GM10266 (cell line): ENCODE measurements around the gene NME8.
"Not testable (repeated sequence)": the region's sequence is repeated elsewhere in the genome, so short reads cannot be mapped to it uniquely, and the experiment has no call there.

Experiments used
- DNase-seq: peaks from one replicate; pipeline ENCODE4 v3.0.0; 2012; ENCODE audit errors: extremely low spot score
- TF ChIP-seq, protein P1 (sequence below): IDR thresholded peaks from 2 replicates; pipeline ENCODE4 v1.5.1; 2012; ENCODE audit warnings: mild to moderate bottlenecking, low read depth; ENCODE audit not compliant: control insufficient read depth, insufficient read depth; ENCODE audit errors: missing control alignments

NME8 gene

GRCh38 chr7:37848297-37848696, at the start of gene NME8:
Gene NME8, plus strand, starts transcription at chr7:37848597. Its CDS starts 1,670 bp downstream, at chr7:37850267.
- TF ChIP-seq, protein P1, sequence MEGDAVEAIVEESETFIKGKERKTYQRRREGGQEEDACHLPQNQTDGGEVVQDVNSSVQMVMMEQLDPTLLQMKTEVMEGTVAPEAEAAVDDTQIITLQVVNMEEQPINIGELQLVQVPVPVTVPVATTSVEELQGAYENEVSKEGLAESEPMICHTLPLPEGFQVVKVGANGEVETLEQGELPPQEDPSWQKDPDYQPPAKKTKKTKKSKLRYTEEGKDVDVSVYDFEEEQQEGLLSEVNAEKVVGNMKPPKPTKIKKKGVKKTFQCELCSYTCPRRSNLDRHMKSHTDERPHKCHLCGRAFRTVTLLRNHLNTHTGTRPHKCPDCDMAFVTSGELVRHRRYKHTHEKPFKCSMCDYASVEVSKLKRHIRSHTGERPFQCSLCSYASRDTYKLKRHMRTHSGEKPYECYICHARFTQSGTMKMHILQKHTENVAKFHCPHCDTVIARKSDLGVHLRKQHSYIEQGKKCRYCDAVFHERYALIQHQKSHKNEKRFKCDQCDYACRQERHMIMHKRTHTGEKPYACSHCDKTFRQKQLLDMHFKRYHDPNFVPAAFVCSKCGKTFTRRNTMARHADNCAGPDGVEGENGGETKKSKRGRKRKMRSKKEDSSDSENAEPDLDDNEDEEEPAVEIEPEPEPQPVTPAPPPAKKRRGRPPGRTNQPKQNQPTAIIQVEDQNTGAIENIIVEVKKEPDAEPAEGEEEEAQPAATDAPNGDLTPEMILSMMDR = no peak

GRCh38 chr7:37806152-37806551, 42.2 kb upstream of the NME8 start:
- no peak for DNase-seq

More at GRCh38 chr7:37848297-37848696, at the start of gene NME8:
- no peak for DNase-seq

DNA sequence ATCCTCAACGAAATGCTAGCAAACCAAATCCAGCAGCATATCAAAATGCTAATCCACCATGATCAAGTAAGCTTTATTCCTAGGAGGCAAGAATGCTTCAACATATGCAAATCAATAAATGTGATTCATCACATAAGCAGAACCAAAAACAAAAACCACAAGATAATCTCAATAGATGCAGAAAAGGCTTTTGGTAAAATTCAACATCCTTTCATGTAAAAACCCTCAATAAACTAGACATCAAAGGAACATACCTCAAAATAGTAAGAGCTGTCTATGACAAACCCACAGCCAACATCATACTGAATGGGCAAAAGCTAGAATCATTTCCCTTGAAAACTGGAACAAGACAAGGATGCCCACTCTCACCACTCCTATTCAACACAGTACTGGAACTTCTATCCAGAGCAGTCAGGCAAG, 36.2 kb upstream of the NME8 start:
- not testable (repeated sequence) for DNase-seq

More at GRCh38 chr7:37806152-37806551, 42.2 kb upstream of the NME8 start:
- TF ChIP-seq, protein P1 = no peak

- DNase-seq = peak; percentile 34
- TF ChIP-seq, protein P1 = no peak
Observed at GRCh38 chr7:37815671-37816371, 32.6 kb upstream of the NME8 start.

- TF ChIP-seq, protein P1 = no peak
- DNase-seq = no peak
Observed at GRCh38 chr7:37816922-37817590, 31.3 kb upstream of the NME8 start.

DNA sequence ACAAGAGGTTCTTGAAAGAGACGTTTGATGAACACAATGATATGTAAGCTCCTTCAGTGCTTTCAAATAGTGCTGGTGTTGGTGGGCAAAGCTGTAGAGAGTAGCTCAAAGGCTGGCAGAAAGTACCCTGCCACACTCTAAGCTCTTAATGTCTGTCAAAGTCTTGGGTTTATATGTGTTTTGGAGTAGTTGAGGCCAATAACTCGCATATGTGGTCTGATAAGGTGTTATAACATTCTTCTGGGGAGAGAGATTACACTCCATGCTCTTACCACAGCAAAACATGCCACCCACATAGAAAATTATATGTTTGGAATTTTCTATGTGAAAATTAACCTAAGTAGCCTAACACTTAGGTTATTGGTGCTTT, 30.8 kb upstream of the NME8 start:
- TF ChIP-seq, protein P1 = no peak
- no peak for DNase-seq

DNA sequence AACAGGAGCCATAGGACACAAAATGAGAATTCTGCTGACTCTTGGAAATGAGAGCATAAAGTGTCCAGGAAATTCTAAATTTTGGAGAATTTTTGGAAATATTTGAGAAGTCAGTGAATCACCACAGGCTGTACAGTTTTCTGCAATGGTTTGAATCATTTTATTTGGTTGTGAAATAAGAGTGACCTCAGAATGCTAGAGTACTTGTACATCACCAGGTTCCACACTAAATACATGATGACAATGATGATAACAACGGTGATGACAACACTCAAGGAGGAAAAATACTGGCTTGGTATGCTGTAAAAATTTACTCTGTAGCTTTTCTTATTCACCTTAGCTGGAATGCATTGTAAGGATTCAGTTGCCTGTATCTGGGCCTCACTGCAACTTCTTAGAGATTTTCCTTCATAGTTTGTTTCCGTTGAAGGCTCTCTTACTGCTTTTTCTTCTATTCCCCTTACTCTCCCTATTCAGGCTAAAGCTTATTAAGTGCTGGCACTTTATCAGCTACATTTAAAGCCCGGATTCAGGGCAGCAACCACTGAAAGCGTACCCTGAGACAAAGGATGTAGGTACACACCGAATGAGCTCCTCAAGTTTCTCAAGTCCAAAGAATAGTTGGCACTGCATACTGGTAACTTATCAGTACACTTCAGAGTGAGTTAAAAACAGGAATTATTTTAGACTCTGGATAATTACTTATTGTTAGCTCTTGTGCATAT, 30.2 kb upstream of the NME8 start:
- TF ChIP-seq, protein P1 = no peak
- no peak for DNase-seq
